Fibroblast of the aortic adventitia (primary cell): ENCODE data around the gene DHX38. TPM values are rescaled to one million over a fixed set of nuclear protein-coding genes. Genes with fewer than 3 reads are reported as not detected.

ENCODE experiments used
- DNase-seq: peaks from one replicate; pipeline ENCODE4 v3.0.0-alpha.2; 2010; ENCODE audit warnings: low read depth
- H3K4me3 ChIP-seq: 2 replicates; pipeline ENCODE4 v1.5.1; 2011; ENCODE audit warnings: low read depth, mild to moderate bottlenecking, control low read depth, low read length, moderate library complexity
- total RNA-seq: library from RNA; depleted of rRNA; stranded (reverse); fragments of >200 nt; gene quantifications from 2 replicates; pipeline ENCODE4 v1.2.3, GENCODE V29; 2012; ENCODE audit warnings: low replicate concordance
- TF ChIP-seq, protein P1 (sequence below): IDR thresholded peaks from 2 replicates; pipeline ENCODE4 v1.5.1; 2011; ENCODE audit warnings: mild to moderate bottlenecking, low read length, control low read depth, inconsistent platforms; ENCODE audit not compliant: insufficient read depth

DHX38 gene
- total RNA-seq, 1 donor: 39.1 TPM

DNA sequence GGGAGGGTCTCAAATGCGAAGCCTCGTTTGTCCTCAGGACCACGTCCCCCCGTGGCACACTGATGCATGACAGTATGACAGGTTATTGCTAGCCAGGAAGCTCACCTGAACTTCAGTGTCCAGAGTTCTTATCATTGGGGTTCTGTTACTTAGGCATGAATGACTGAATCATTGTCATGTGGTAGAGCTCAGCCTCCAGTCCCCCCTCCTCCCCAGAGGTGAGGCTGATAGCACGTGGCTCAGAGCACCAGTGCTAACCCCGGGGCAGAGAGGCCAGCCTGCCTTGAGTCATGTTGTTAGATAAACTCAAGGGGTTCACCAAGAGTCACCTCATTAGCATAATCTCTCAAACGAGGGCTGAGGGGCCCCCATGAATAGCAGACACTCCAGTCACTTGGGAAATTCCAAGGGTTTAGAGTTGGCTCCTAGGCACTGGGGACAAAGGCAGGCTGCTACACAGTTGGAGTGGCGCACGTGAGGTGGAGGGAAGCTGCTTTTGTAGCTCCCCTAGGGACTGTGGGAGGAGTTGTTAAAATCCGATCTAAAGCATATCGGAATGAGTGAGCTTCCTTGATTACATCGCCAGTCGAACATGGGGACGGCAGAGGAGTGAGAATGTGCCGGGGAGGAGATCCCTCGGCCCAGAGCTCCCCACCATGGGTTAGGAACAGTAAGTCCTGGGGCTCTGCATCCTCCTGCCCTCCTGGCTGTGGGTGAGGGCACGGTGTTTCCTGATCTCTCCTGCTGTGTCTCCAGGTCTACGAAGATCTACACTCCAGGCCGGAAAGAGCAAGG lies 18.2 kb downstream of the DHX38 start:
- H3K4me3 ChIP-seq: no peak overlapping the region
- TF ChIP-seq, protein P1, sequence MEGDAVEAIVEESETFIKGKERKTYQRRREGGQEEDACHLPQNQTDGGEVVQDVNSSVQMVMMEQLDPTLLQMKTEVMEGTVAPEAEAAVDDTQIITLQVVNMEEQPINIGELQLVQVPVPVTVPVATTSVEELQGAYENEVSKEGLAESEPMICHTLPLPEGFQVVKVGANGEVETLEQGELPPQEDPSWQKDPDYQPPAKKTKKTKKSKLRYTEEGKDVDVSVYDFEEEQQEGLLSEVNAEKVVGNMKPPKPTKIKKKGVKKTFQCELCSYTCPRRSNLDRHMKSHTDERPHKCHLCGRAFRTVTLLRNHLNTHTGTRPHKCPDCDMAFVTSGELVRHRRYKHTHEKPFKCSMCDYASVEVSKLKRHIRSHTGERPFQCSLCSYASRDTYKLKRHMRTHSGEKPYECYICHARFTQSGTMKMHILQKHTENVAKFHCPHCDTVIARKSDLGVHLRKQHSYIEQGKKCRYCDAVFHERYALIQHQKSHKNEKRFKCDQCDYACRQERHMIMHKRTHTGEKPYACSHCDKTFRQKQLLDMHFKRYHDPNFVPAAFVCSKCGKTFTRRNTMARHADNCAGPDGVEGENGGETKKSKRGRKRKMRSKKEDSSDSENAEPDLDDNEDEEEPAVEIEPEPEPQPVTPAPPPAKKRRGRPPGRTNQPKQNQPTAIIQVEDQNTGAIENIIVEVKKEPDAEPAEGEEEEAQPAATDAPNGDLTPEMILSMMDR: no peak
- no peak for DNase-seq

DNA sequence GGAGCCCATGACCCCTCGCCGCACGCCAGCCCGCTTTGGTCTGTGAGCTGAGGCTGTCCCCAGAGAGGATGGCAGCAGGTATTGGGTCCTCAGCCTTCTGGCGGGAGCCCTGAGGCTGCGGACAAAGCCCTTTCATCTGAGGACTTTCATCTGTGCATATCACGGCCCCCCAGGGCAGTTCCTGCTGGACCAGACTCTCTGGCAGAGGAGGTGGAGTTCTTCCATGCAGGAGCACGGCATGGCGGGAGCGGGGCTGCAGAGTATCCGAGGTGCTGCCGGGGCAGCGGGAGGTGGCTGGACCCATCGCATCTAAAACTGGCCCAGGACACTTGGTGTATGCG lies 18.8 kb downstream of the DHX38 start:
- TF ChIP-seq, protein P1: no peak
- H3K4me3 ChIP-seq: no peak overlapping the region
- no peak for DNase-seq

DNA sequence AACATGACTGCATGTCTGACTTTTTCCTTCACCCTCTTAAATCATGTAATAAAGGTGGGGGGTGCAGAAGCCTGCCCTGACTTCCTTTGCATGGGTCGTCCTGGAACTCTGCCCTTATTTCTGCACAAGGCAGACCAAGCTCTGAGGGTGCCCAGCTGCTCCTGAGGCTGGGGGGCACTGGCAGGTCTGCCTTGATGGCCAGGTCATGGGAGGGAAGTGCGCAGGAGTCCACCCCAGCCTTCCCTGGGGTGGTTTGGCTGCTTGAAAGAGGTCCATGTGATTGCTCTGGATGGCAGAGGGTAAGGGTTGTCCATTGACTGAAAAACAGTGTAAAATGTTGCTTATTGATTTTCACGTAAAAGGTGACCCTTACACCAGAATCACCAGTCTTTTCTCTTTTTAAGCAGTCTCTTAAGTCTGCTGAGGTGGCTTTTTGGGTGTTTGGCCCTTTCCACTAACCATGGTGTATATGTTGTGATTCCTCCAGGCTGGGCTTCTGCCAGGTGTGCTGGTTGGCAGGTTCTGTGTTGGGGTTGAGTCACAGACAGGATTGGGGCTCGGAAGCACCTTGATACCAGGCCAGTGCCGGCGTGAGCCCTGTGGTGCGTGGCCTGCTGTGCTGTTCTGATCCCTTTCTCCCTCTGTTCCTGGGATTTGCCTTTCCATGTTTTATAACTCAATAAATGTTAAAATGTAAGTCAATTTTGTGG lies 19.4 kb downstream of the DHX38 start:
- DNase-seq: no peak
- H3K4me3 ChIP-seq: no peak overlapping the region
- TF ChIP-seq, protein P1: no peak

DNA sequence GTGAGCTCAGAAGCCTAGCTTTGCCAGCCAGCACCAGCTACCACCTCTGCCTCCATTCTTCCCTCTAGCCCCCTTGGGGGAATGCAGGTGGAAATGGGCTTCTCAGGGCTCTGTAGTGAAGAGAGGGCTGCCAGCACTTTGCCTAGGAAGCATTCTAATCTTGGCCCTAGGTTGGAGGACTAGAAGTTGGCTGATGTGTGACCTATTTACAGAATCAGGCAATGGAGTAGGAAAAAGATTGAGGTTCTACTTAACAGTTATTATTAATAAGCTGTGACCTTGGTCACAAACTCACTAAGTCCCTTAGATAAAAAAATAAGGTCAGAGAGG lies 19.9 kb downstream of the DHX38 start:
- TF ChIP-seq, protein P1: no peak
- no peak overlapping the region for H3K4me3 ChIP-seq
- no peak for DNase-seq

DNA sequence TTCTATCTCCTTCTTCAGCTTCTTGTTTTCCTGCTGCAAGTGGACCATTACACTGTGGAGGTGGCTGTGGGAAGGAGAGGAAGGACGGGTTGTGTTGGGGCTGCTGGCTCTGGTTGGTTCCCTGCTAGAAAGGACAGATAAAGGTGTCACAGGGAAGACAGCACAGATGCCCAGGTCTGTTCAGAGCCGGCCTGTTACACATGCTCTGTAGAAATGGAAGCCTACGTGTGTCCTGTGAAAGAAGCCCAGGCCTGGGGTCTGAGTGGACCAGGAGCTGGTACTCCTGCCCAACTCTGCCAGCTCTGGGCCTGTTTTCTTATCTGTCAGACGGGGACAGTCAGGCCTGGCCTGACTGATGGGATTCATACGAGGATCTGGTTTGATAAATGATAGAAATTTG lies 26.4 kb downstream of the DHX38 start:
- DNase-seq: no peak
- H3K4me3 ChIP-seq: no peak overlapping the region
- TF ChIP-seq, protein P1: no peak

DNA sequence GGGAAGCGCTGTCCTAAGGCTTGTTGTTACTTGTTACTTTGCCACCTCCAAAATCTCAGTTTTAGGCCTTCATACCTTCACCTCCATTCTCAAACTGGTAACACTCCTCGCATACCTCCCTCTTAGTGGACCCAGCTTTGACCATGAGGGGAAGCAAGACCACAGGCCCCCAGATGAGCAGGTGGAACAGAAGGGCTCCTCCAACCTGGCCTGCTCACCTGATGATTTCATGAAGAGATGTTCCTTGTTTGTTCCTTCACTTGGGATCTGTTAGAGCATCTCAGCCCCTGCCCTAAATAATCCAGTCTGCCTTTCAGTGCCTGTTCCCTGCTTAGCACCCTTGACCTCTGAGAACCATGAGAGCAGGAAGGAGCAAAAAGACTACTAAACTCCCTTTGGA lies 28.7 kb downstream of the DHX38 start:
- TF ChIP-seq, protein P1: no peak
- DNase-seq: no peak
- H3K4me3 ChIP-seq: no peak overlapping the region
